Liver (tissue), 9 donors: Measurements from ENCODE around the gene BACE1-AS. TPM values are rescaled to one million over a fixed set of nuclear protein-coding genes. Genes with fewer than 3 reads are reported as not detected.

Source experiments
- DNase-seq: peaks from one replicate; pipeline ENCODE4 v3.0.0-alpha.2; 2017; ENCODE audit warnings: low spot score
- H3K27ac ChIP-seq, 2 donors: one replicate each; pipeline ENCODE4 v1.7.0; 2013; ENCODE audit warnings: inconsistent platforms in 2 of 2, low read length in 2 of 2, control low read depth in 1 of 2, low read depth in 1 of 2, mild to moderate bottlenecking in 1 of 2
- H3K27me3 ChIP-seq, 4 donors: one replicate each; pipeline versions ENCODE4 v1.6.1 to v1.7.0; 2013; ENCODE audit warnings: low read length in 3 of 4, inconsistent platforms in 1 of 4, mild to moderate bottlenecking in 1 of 4, moderate library complexity in 1 of 4; ENCODE audit not compliant: control insufficient read depth in 4 of 4, insufficient read depth in 4 of 4
- H3K36me3 ChIP-seq, 4 donors: one replicate each; pipeline versions ENCODE4 v1.6.1 to v1.7.0; 2013; ENCODE audit warnings: low read length in 3 of 4, mild to moderate bottlenecking in 3 of 4, low read depth in 1 of 4, moderate library complexity in 1 of 4; ENCODE audit not compliant: control insufficient read depth in 4 of 4, insufficient read depth in 3 of 4
- H3K4me1 ChIP-seq, 4 donors: one replicate each; pipeline versions ENCODE4 v1.6.1 to v1.7.0; 2013; ENCODE audit warnings: low read length in 3 of 4, mild to moderate bottlenecking in 3 of 4, moderate library complexity in 1 of 4; ENCODE audit not compliant: control insufficient read depth in 4 of 4, insufficient read depth in 4 of 4
- H3K4me3 ChIP-seq, 3 donors: one replicate each; pipeline versions ENCODE4 v1.6.1 to v1.7.0; 2013; ENCODE audit warnings: low read length in 3 of 3, control low read depth in 1 of 3, low read depth in 1 of 3, mild to moderate bottlenecking in 1 of 3
- H3K9ac ChIP-seq, 2 donors: one replicate each; pipeline ENCODE4 v1.7.0; 2013; ENCODE audit warnings: low read length in 2 of 2, mild to moderate bottlenecking in 2 of 2, moderate library complexity in 2 of 2, control low read depth in 1 of 2, low read depth in 1 of 2
- H3K9me3 ChIP-seq, 4 donors: one replicate each; pipeline versions ENCODE4 v1.6.1 to v1.7.0; 2013; ENCODE audit warnings: low read length in 3 of 4; ENCODE audit not compliant: control insufficient read depth in 4 of 4
- ATF3 ChIP-seq: IDR thresholded peaks from 2 replicates; pipeline ENCODE4 v1.6.1; 2016; ENCODE audit warnings: antibody characterized with exemption
- CTCF ChIP-seq: fragments of 150-350 bp; IDR thresholded peaks from 2 replicates; pipeline ENCODE4 v1.5.1; 2017; ENCODE audit warnings: improper control_type of control experiment, low read depth, low read length; ENCODE audit not compliant: missing input control
- EGR1 ChIP-seq, 2 donors: IDR thresholded peaks; 2 replicates each; pipeline ENCODE4 v1.6.1; 2016 to 2018; ENCODE audit warnings: antibody characterized with exemption in 2 of 2, low read depth in 2 of 2
- FOXA1 ChIP-seq: IDR thresholded peaks from 2 replicates; pipeline ENCODE4 v1.6.1; 2016; ENCODE audit warnings: antibody characterized with exemption
- FOXA2 ChIP-seq: IDR thresholded peaks from 2 replicates; pipeline ENCODE4 v1.6.1; 2016; ENCODE audit warnings: antibody characterized with exemption
- GABPA ChIP-seq, 2 donors: IDR thresholded peaks in 1 of 2; conservative IDR thresholded peaks in 1 of 2; 2 replicates each; pipeline ENCODE4 v1.6.1; 2016; ENCODE audit warnings: antibody characterized with exemption in 2 of 2, mild to moderate bottlenecking in 1 of 2, moderate library complexity in 1 of 2
- HNF4A ChIP-seq, 2 donors: conservative IDR thresholded peaks; 2 replicates each; pipeline ENCODE4 v1.6.1; 2016; ENCODE audit warnings: antibody characterized with exemption in 2 of 2, mild to moderate bottlenecking in 2 of 2
- HNF4G ChIP-seq: IDR thresholded peaks from 2 replicates; pipeline ENCODE4 v1.6.1; 2016; ENCODE audit warnings: antibody characterized with exemption
- JUND ChIP-seq, 2 donors: IDR thresholded peaks; 2 replicates each; pipeline ENCODE4 v1.6.1; 2016; ENCODE audit warnings: antibody characterized with exemption in 2 of 2
- MAX ChIP-seq: IDR thresholded peaks from 2 replicates; pipeline ENCODE4 v1.6.1; 2016; ENCODE audit warnings: antibody characterized with exemption
- NR2F2 ChIP-seq: IDR thresholded peaks from 2 replicates; pipeline ENCODE4 v1.6.1; 2016; ENCODE audit warnings: antibody characterized with exemption
- RAD21 ChIP-seq, 2 donors: IDR thresholded peaks; 2 replicates each; pipeline ENCODE4 v1.6.1; 2016; ENCODE audit warnings: antibody characterized with exemption in 2 of 2, mild to moderate bottlenecking in 2 of 2
- REST ChIP-seq: IDR thresholded peaks from 2 replicates; pipeline ENCODE4 v1.6.1; 2016; ENCODE audit warnings: antibody characterized with exemption, mild to moderate bottlenecking
- RXRA ChIP-seq, 2 donors: IDR thresholded peaks; 2 replicates each; pipeline ENCODE4 v1.6.1; 2017 to 2018; ENCODE audit warnings: antibody characterized with exemption in 2 of 2, mild to moderate bottlenecking in 1 of 2
- SP1 ChIP-seq: IDR thresholded peaks from 2 replicates; pipeline ENCODE4 v1.6.1; 2018; ENCODE audit warnings: antibody characterized with exemption, mild to moderate bottlenecking
- TAF1 ChIP-seq: conservative IDR thresholded peaks from 2 replicates; pipeline ENCODE4 v1.6.1; 2016; ENCODE audit warnings: antibody characterized with exemption, mild to moderate bottlenecking
- YY1 ChIP-seq: IDR thresholded peaks from 2 replicates; pipeline ENCODE4 v1.6.1; 2016; ENCODE audit warnings: antibody characterized with exemption, mild to moderate bottlenecking
- ZBTB33 ChIP-seq: IDR thresholded peaks from 2 replicates; pipeline ENCODE4 v1.6.1; 2016; ENCODE audit warnings: antibody characterized with exemption
- WGBS: extraction: QIAGEN DNeasy Blood & Tissue Kit; methylation state at CpG from one replicate; pipeline ENCODE4 v1.1.7; 2013; 5-methylcytosine and 5-hydroxymethylcytosine counted together
- polyA plus RNA-seq, 2 donors: library from polyadenylated mRNA; stranded (reverse) in 1 of 2; unstranded in 1 of 2; fragments of 200-250 nt in 1 of 2; fragments of >200 nt in 1 of 2; fragmentation: Nextera tagmentation in 1 of 2; extraction: Ambion mirVana in 1 of 2; gene quantifications; one replicate each; pipeline versions ENCODE4 v1.2.1 to v1.2.3, GENCODE V29; 2013 to 2015
- total RNA-seq, 2 donors: library from RNA; depleted of rRNA; stranded (reverse); fragments of >200 nt; gene quantifications; one replicate each; pipeline ENCODE4 v1.2.3, GENCODE V29; 2014
- donor health status: healthy.
- donor health status: healthy.
- donor health status: healthy.
- donor health status: healthy.
- donor health status: healthy.

Gene BACE1-AS
- total and polyA plus RNA-seq, 4 donors, result 0.85 to 2.9 (median 1.6) TPM

- 88% methylated on average over 5 of the region's 5 CpGs for WGBS
These were observed 12.6 kb downstream of the BACE1-AS start for GRCh38 chr11:117303646-117304315.

GRCh38 chr11:117305145-117305544 lies 14.0 kb downstream of the BACE1-AS start:
- no peak for DNase-seq
- Histone ChIP-seq H3K4me1 (peaks cover 7 to 27% (median 19%) of the 10 kb centered on the region in 4 donors), H3K9me3 (no peaks in the 10 kb centered on the region), H3K36me3 (no peaks in the 10 kb centered on the region), H3K27me3 (no peaks in the 10 kb centered on the region), H3K4me3 (no peak overlapping the region), H3K27ac (no peak overlapping the region), H3K9ac (no peak overlapping the region)
- TF ChIP-seq NR2F2 (no peak), HNF4A (conservative IDR thresholded peaks at IDR 0.05) (no peak), MAX (no peak), TAF1 (no peak), ATF3 (no peak), HNF4G (no peak), RAD21 (IDR thresholded peaks at IDR 0.05) (no peak), GABPA (IDR thresholded peaks at IDR 0.05 in 1 of 2, conservative IDR thresholded peaks at IDR 0.05 in 1 of 2) (no peak), JUND (IDR thresholded peaks at IDR 0.05) (no peak), CTCF (no peak), FOXA2 (no peak), SP1 (no peak), RXRA (IDR thresholded peaks at IDR 0.05) (no peak), ZBTB33 (no peak), YY1 (no peak), EGR1 (IDR thresholded peaks at IDR 0.05; ENCODE audit: low read depth in 2 of 2) (no peak), REST (no peak), FOXA1 (no peak)
- WGBS, result 97% methylated on average over 3 of the region's 3 CpGs

More at GRCh38 chr11:117303646-117304315, 12.6 kb downstream of the BACE1-AS start:
- Histone ChIP-seq H3K9ac (no peak overlapping the region), H3K9me3 (no peaks in the 10 kb centered on the region), H3K36me3 (no peaks in the 10 kb centered on the region), H3K4me1 (peaks cover 10 to 40% (median 33%) of the 10 kb centered on the region in 4 donors), H3K27me3 (no peaks in the 10 kb centered on the region), H3K4me3 (no peak overlapping the region), H3K27ac (no peak overlapping the region)
- TF ChIP-seq YY1 (no peak), ZBTB33 (no peak), NR2F2 (no peak), EGR1 (IDR thresholded peaks at IDR 0.05; ENCODE audit: low read depth in 2 of 2) (no peak), ATF3 (no peak), FOXA1 (no peak), JUND (IDR thresholded peaks at IDR 0.05) (no peak)
- no peak for DNase-seq
